Activated CD8-positive, alpha-beta memory T cell treated with anti-CD3 and anti-CD28 coated beads for 36 hours (primary cell): ENCODE measurements around the gene HIPK4. TPM values are rescaled to one million over a fixed set of nuclear protein-coding genes. Genes with fewer than 3 reads are reported as not detected.

ENCODE experiments used
- CTCF ChIA-PET: fragments of 350-600 bp; sonication (Branson Sonifier 250); formaldehyde crosslinking; loops from one replicate; lab custom pipeline; 2021; ENCODE audit warnings: antibody characterized with exemption; lab: Charles Lee
- POLR2A ChIA-PET: fragments of 350-600 bp; sonication (Branson Sonifier 250); formaldehyde crosslinking; loops from one replicate; lab custom pipeline; 2021; ENCODE audit warnings: antibody characterized with exemption; lab: Charles Lee
- total RNA-seq, 2 experiments: library from RNA; stranded (reverse); gene quantifications; one replicate each; pipeline ENCODE4 v1.2.3, GENCODE V29; 2021

HIPK4 gene
- total RNA-seq, 2 experiments from 2014 or later, result 0.08 TPM; not detected in 1

GRCh38 chr19:40419780-40420179, 29.8 kb upstream of the HIPK4 start:
- POLR2A ChIA-PET, result interaction anchor here (1.5 to 1.9 kb wide), 2 partner anchors 25 to 46 kb away, joined by 5 to 12 read pairs; partner anchors contain the start of genes BLVRB and SERTAD3

GRCh38 chr19:40419066-40419612, 29.2 kb upstream of the HIPK4 start:
- ChIA-PET CTCF (interaction anchor here (1.3 to 3.6 kb wide), 4 partner anchors 8 to 45 kb away, joined by 3 to 27 read pairs (median 18); partner anchors contain the start of genes BLVRB and SERTAD3), POLR2A (no interaction called here)

More at GRCh38 chr19:40419780-40420179, 29.8 kb upstream of the HIPK4 start:
- CTCF ChIA-PET, result interaction anchor here (0.7 to 3.6 kb wide), 19 partner anchors 8 to 273 kb away, joined by 3 to 27 read pairs (median 4); partner anchors contain the start of genes BLVRB and SERTAD3

GRCh38 chr19:40418040-40418439, 28.1 kb upstream of the HIPK4 start:
- ChIA-PET POLR2A (no interaction called here), CTCF (interaction anchor here (1.3 kb wide), 2 partner anchors 14 to 15 kb away, joined by 3 read pairs; no protein-coding TSS in a partner anchor)

- ChIA-PET POLR2A (interaction anchor here (0.6 kb wide), 1 partner anchor 68 kb away, joined by 6 read pairs; no protein-coding TSS in a partner anchor), CTCF (interaction anchor here (0.6 to 1.3 kb wide), 2 partner anchors 14 to 209 kb away, joined by 3 read pairs; no protein-coding TSS in a partner anchor)
These were observed 27.6 kb upstream of the HIPK4 start for GRCh38 chr19:40417643-40417981.

- CTCF ChIA-PET, result interaction anchor here (0.6 to 1.3 kb wide), 2 partner anchors 14 to 209 kb away, joined by 3 read pairs; no protein-coding TSS in a partner anchor
- POLR2A ChIA-PET, result interaction anchor here (0.6 kb wide), 1 partner anchor 67 kb away, joined by 6 read pairs; no protein-coding TSS in a partner anchor
These were observed 27.1 kb upstream of the HIPK4 start for GRCh38 chr19:40416918-40417642.

GRCh38 chr19:40415768-40416167, 25.8 kb upstream of the HIPK4 start:
- CTCF ChIA-PET, result interaction anchor here (0.8 kb wide), 1 partner anchor 111 kb away, joined by 3 read pairs; no protein-coding TSS in a partner anchor
- POLR2A ChIA-PET, result interaction anchor here (0.5 kb wide), 1 partner anchor 223 kb away, joined by 7 read pairs; no protein-coding TSS in a partner anchor

GRCh38 chr19:40414542-40415535, 24.9 kb upstream of the HIPK4 start:
- ChIA-PET POLR2A (interaction anchor here (0.5 kb wide), 1 partner anchor 224 kb away, joined by 7 read pairs; no protein-coding TSS in a partner anchor), CTCF (interaction anchor here (0.6 kb wide), 1 partner anchor 1077 kb away, joined by 4 read pairs; no protein-coding TSS in a partner anchor)

GRCh38 chr19:40413291-40413845, 23.4 kb upstream of the HIPK4 start, which contains the start of gene PRX:
Gene PRX, minus strand, starts transcription at chr19:40413378. Its CDS starts 5,446 bp downstream, at chr19:40407932.
- POLR2A ChIA-PET, result no interaction called here
- CTCF ChIA-PET, result no interaction called here

GRCh38 chr19:40412866-40413265, 22.9 kb upstream of the HIPK4 start:
- ChIA-PET POLR2A (interaction anchor here (0.6 kb wide), 1 partner anchor 262 kb away, joined by 4 read pairs; no protein-coding TSS in a partner anchor), CTCF (interaction anchor here (2.7 kb wide), 1 partner anchor 7 kb away, joined by 16 read pairs; no protein-coding TSS in a partner anchor)

GRCh38 chr19:40411958-40412499, 22.0 kb upstream of the HIPK4 start:
- ChIA-PET CTCF (interaction anchor here (2.7 kb wide), 1 partner anchor 8 kb away, joined by 16 read pairs; no protein-coding TSS in a partner anchor), POLR2A (no interaction called here)

GRCh38 chr19:40411125-40411842, 21.3 kb upstream of the HIPK4 start:
- ChIA-PET CTCF (interaction anchor here (1.2 to 2.7 kb wide), 2 partner anchors 9 to 188 kb away, joined by 4 to 16 read pairs; no protein-coding TSS in a partner anchor), POLR2A (no interaction called here)

GRCh38 chr19:40410030-40410389, 20.0 kb upstream of the HIPK4 start:
- ChIA-PET CTCF (interaction anchor here (1.2 kb wide), 1 partner anchor 189 kb away, joined by 4 read pairs; no protein-coding TSS in a partner anchor), POLR2A (no interaction called here)

- CTCF ChIA-PET, result interaction anchor here (0.9 kb wide), 1 partner anchor 23 kb away, joined by 3 read pairs; no protein-coding TSS in a partner anchor
- POLR2A ChIA-PET, result interaction anchor here (0.6 kb wide), 1 partner anchor 212 kb away, joined by 3 read pairs; no protein-coding TSS in a partner anchor
These were observed 18.6 kb upstream of the HIPK4 start for GRCh38 chr19:40408598-40408925.

GRCh38 chr19:40407714-40408597, 18.0 kb upstream of the HIPK4 start:
- ChIA-PET POLR2A (interaction anchor here (0.6 kb wide), 1 partner anchor 213 kb away, joined by 3 read pairs; no protein-coding TSS in a partner anchor), CTCF (interaction anchor here (0.9 to 2.8 kb wide), 3 partner anchors 13 to 103 kb away, joined by 3 to 12 read pairs (median 4); no protein-coding TSS in a partner anchor)

- ChIA-PET CTCF (interaction anchor here (0.7 to 3.5 kb wide), 7 partner anchors 13 to 288 kb away, joined by 3 to 18 read pairs (median 3); partner anchors contain the start of gene SERTAD1), POLR2A (interaction anchor here (0.5 to 1.0 kb wide), 4 partner anchors 40 to 1436 kb away, joined by 3 to 6 read pairs (median 3); partner anchors contain the start of gene SERTAD3)
These were observed 13.4 kb upstream of the HIPK4 start for GRCh38 chr19:40403262-40403984.
